HepG2 (cell line): ENCODE measurements around the gene FAM200B. TPM values are rescaled to one million over a fixed set of nuclear protein-coding genes. Genes with fewer than 3 reads are reported as not detected.

Source experiments
- ATAC-seq: fragments of 200-7000 bp; cut with Tn5 transposase; 3 replicates; pipeline ENCODE4 v1.9.1; 2020; ENCODE audit warnings: mild to moderate bottlenecking, moderate library complexity
- BruUV-seq: library from RNA; stranded (reverse); fragments of 400-500 nt; replicated peaks from 2 replicates; lab custom pipeline; 2021; lab: Mats Ljungman, UMichigan
- CTCF ChIA-PET: fragments of 300-600 bp; formaldehyde crosslinking; extraction: SDS; loops from one replicate; lab custom pipeline; 2021; ENCODE audit warnings: low total read pairs, inconsistent platforms, low intra/inter-chr PET ratio; lab: Yijun Ruan, JAX
- POLR2A ChIA-PET: fragments of 350-600 bp; sonication (Branson Sonifier 250); formaldehyde crosslinking; loops from one replicate; lab custom pipeline; 2020; ENCODE audit warnings: antibody characterized with exemption, inconsistent platforms; lab: Yijun Ruan, JAX
- DNase-seq: peaks from one replicate; pipeline ENCODE4 v3.0.0-alpha.2; 2015; ENCODE audit warnings: low spot score
- FAIRE-seq: peaks from 3 replicates; lab custom pipeline; 2011; peaks lifted over from hg19 to GRCh38; lab: Jason Lieb, UNC
- H2AFZ ChIP-seq: one replicate; pipeline ENCODE4 v1.6.1; 2011; ENCODE audit warnings: low read length, inconsistent platforms
- H3K27ac ChIP-seq: fragments of 300-600 bp; 3 replicates; pipeline ENCODE4 v1.8.0; 2011; ENCODE audit warnings: mixed run types, mild to moderate bottlenecking, mixed read lengths, low read length, inconsistent platforms; ENCODE audit not compliant: insufficient read depth; ENCODE audit errors: extremely low read length
- H3K27me3 ChIP-seq, 2 experiments: fragments of 200-600 bp in 1 of 2; 2 replicates in 1 of 2; 3 replicates in 1 of 2; pipeline versions ENCODE4 v1.6.0 to v1.8.0; 2011; ENCODE audit warnings: low read length in 2 of 2, mild to moderate bottlenecking in 2 of 2, moderate library complexity in 2 of 2, inconsistent platforms in 1 of 2; ENCODE audit not compliant: insufficient read depth in 2 of 2, control insufficient read depth in 1 of 2
- H3K36me3 ChIP-seq, 2 experiments: fragments of 200-600 bp in 1 of 2; replicated peaks in 1 of 2; 2 replicates in 1 of 2; 3 replicates in 1 of 2; pipeline versions ENCODE4 v1.5.1 to v1.8.0; 2011; ENCODE audit warnings: low read length in 2 of 2, inconsistent platforms in 1 of 2; ENCODE audit not compliant: insufficient read depth in 2 of 2, control insufficient read depth in 1 of 2
- H3K4me1 ChIP-seq: 2 replicates; pipeline ENCODE4 v1.5.1; 2012; ENCODE audit warnings: low read length, inconsistent platforms; ENCODE audit not compliant: insufficient read depth
- H3K4me2 ChIP-seq: 2 replicates; pipeline ENCODE4 v1.6.0; 2011; ENCODE audit warnings: low read depth, low read length, inconsistent platforms
- H3K4me3 ChIP-seq, 3 experiments: fragments of 200-600 bp in 1 of 3; sonication (generic), shearing (Covaris generic) in 1 of 3; replicated peaks in 1 of 3; 2 replicates each; pipeline ENCODE4 v1.5.1; 2011 to 2016; ENCODE audit warnings: low read length in 3 of 3, inconsistent platforms in 2 of 3, low read depth in 2 of 3, mild to moderate bottlenecking in 2 of 3, control low read depth in 1 of 3, mixed read lengths in 1 of 3; ENCODE audit not compliant: insufficient read depth in 1 of 3
- H3K79me2 ChIP-seq: one replicate; pipeline ENCODE4 v1.6.1; 2011; ENCODE audit warnings: low read length, inconsistent platforms; ENCODE audit not compliant: insufficient read depth
- H3K9ac ChIP-seq: 2 replicates; pipeline ENCODE4 v1.6.0; 2011; ENCODE audit warnings: mild to moderate bottlenecking, low read depth, low read length, inconsistent platforms; ENCODE audit not compliant: insufficient read depth
- H3K9me3 ChIP-seq: 2 replicates; pipeline ENCODE4 v1.5.1; 2012; ENCODE audit warnings: mild to moderate bottlenecking, low read length
- H4K20me1 ChIP-seq: 2 replicates; pipeline ENCODE4 v1.6.0; 2011; ENCODE audit warnings: inconsistent platforms, mild to moderate bottlenecking, low read length, moderate library complexity; ENCODE audit not compliant: insufficient read depth
- LCORL ChIP-seq, 2 experiments: fragments of 450-650 bp in 1 of 2; sonication (generic) in 1 of 2; formaldehyde crosslinking in 1 of 2; IDR thresholded peaks; 2 replicates each; pipeline versions ENCODE4 v1.5.0 to v1.6.1; 2017 to 2020; ENCODE audit warnings: antibody characterized with exemption in 1 of 2, missing genetic modification reagents in 1 of 2
- SMARCC2 ChIP-seq: fragments of 450-650 bp; IDR thresholded peaks from 2 replicates; pipeline ENCODE4 v1.6.1; 2017; ENCODE audit warnings: antibody characterized with exemption, mild to moderate bottlenecking
- TCF12 ChIP-seq, 2 experiments: fragments of 450-650 bp in 1 of 2; sonication (generic) in 1 of 2; formaldehyde crosslinking in 1 of 2; IDR thresholded peaks; 2 replicates each; pipeline versions ENCODE4 v1.6.1 to v1.8.0; 2017 to 2022; ENCODE audit warnings: antibody characterized with exemption in 1 of 2, mild to moderate bottlenecking in 1 of 2, missing genetic modification reagents in 1 of 2, moderate library complexity in 1 of 2
- ZNF629 ChIP-seq: sonication (generic); formaldehyde crosslinking; conservative IDR thresholded peaks from 2 replicates; pipeline ENCODE4 v1.5.0; 2020; ENCODE audit warnings: missing genetic modification reagents
- ZSCAN5A ChIP-seq: sonication (generic); formaldehyde crosslinking; IDR thresholded peaks from 2 replicates; pipeline ENCODE4 v1.8.0; 2022; ENCODE audit warnings: mild to moderate bottlenecking, missing genetic modification reagents, borderline replicate concordance
- WGBS: methylation state at CpG from one replicate; pipeline ENCODE4 v1.1.6; 2017; ENCODE audit warnings: low lambda C conversion rate; 5-methylcytosine and 5-hydroxymethylcytosine counted together
- in situ Hi-C: cut with HindIII; loops from 2 replicates; pipeline ENCODE4 v1.10.0; 2017; ENCODE audit warnings: low pct_unique_long_range_greater_than_20kb; ENCODE audit not compliant: extremely low pct_ligation_motif_present
- intact Hi-C: fragments of 100-400 bp; cut with micrococcal nuclease; formaldehyde crosslinking; loops from one replicate; pipeline ENCODE4 v1.10.0; 2022; ENCODE audit not compliant: unreplicated experiment
- polyA plus RNA-seq, 8 experiments: library from polyadenylated mRNA; depleted of rRNA in 3 of 8; stranded (reverse) in 7 of 8; unstranded in 1 of 8; fragments of >200 nt; fragmentation: Illumina TruSeq in 4 of 8; extraction: Trizol in 4 of 8; gene quantifications; 2 replicates each; pipeline versions ENCODE4 v1.2.1 to v1.2.3, GENCODE V29; 2011 to 2016; ENCODE audit warnings: low read depth in 4 of 8, missing spikeins in 1 of 8, mixed read lengths in 1 of 8; ENCODE audit not compliant: insufficient read depth in 1 of 8
- total RNA-seq, 5 experiments: library from RNA; depleted of rRNA; stranded (reverse); fragments of >200 nt; fragmentation: Illumina TruSeq; extraction: Trizol; gene quantifications; 2 replicates each; pipeline ENCODE4 v1.2.3, GENCODE V29; 2016; ENCODE audit warnings: low read depth in 1 of 5
- TF ChIP-seq, protein P1 (sequence below): sonication (generic); formaldehyde crosslinking; conservative IDR thresholded peaks from 2 replicates; pipeline ENCODE4 v1.8.1; 2023; ENCODE audit warnings: missing genetic modification reagents

FAM200B gene
- total and polyA plus RNA-seq, 2 of the 13 experiments (the other 11 are each of a cell fraction or from before 2014, with no cell fraction given) = 25.6 to 41.8 TPM

DNA sequence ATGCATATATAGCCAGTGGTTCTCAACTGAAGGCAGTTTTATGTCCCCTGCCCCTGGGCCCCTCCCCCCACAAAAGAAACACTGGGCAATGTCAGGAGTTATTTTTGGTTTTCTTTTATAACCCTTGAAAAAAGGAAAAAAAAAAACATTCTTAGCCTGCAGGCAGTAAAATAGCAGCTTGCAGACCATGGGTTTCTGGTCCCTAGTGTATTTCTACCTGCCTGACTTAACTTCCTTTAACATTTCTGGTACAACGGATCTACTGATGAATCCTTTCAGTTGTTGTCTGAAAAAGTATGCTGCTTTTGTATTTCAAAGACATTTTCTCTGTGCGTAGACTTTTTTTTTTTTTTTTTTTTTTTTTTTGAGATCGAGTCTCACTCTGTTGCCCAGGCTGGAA lies 11.1 kb upstream of the FAM200B start:
- intact Hi-C loops = no loop called here
- in situ Hi-C loops = loop anchor here (25.0 kb wide), 1 partner anchor 658 kb away; the partner anchor contains the start of gene CPEB2
- DNase-seq = no peak
- ATAC-seq = no peak
- H4K20me1 ChIP-seq = no peaks in the 10 kb centered on the region
- 98% methylated on average over 3 of the region's 3 CpGs for WGBS
- H3K4me1 ChIP-seq = peaks cover 17% of the 10 kb centered on the region
- FAIRE-seq = no peak
- H3K27me3 ChIP-seq = no peaks in the 10 kb centered on the region
- no peaks in the 10 kb centered on the region for H3K9me3 ChIP-seq
- POLR2A ChIA-PET = interaction anchor here (0.7 to 1.0 kb wide), 4 partner anchors 8 to 15 kb away, joined by 3 to 4 read pairs (median 3); partner anchors contain the start of genes FAM200B and FBXL5
- no peak overlapping the region for H3K9ac ChIP-seq
- no peak overlapping the region for H3K4me2 ChIP-seq
- peaks cover 20% of the 10 kb centered on the region for H3K79me2 ChIP-seq
- H3K36me3 ChIP-seq = peaks cover 0 to 4% of the 10 kb centered on the region in 2 experiments; a peak in 2 of 5 replicates
- TF ChIP-seq, protein P1, sequence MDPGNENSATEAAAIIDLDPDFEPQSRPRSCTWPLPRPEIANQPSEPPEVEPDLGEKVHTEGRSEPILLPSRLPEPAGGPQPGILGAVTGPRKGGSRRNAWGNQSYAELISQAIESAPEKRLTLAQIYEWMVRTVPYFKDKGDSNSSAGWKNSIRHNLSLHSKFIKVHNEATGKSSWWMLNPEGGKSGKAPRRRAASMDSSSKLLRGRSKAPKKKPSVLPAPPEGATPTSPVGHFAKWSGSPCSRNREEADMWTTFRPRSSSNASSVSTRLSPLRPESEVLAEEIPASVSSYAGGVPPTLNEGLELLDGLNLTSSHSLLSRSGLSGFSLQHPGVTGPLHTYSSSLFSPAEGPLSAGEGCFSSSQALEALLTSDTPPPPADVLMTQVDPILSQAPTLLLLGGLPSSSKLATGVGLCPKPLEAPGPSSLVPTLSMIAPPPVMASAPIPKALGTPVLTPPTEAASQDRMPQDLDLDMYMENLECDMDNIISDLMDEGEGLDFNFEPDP = no peak
- no peak for TF ChIP-seq ZNF629 (CRISPR knock-in tag)
- no peak for TF ChIP-seq ZSCAN5A (CRISPR knock-in tag)
- no peak for TF ChIP-seq TCF12 (IDR thresholded peaks at IDR 0.05)
- no peak for TF ChIP-seq TCF12 (CRISPR knock-in tag; IDR thresholded peaks at IDR 0.05)
- no peak for TF ChIP-seq SMARCC2
- TF ChIP-seq LCORL (IDR thresholded peaks at IDR 0.05) = no peak
- TF ChIP-seq LCORL (CRISPR knock-in tag; IDR thresholded peaks at IDR 0.05) = no peak
- CTCF ChIA-PET = no interaction called here
- BruUV-seq = no TSS peak
- H3K4me3 ChIP-seq = no peak overlapping the region
- H2AFZ ChIP-seq = no peak overlapping the region
- no peak overlapping the region for H3K27ac ChIP-seq
